Heart left ventricle (tissue), 16 donors: Measurements from ENCODE around the gene DPP10. TPM values are rescaled to one million over a fixed set of nuclear protein-coding genes. Genes with fewer than 3 reads are reported as not detected.

ENCODE experiments used
- ATAC-seq, 4 donors: fragments of 200-7000 bp; cut with Tn5 transposase; one replicate each; pipeline ENCODE4 v1.9.1; 2020 to 2022; ENCODE audit warnings: moderate library complexity in 4 of 4, mild to moderate bottlenecking in 3 of 4, moderate number of reproducible peaks in 1 of 4
- DNase-seq, 5 donors: peaks; one replicate each; pipeline ENCODE4 v3.0.0-alpha.2; 2020
- H3K27ac ChIP-seq, 12 donors: fragments of 200-600 bp; sonication (generic) in 4 of 12; one replicate each; pipeline versions ENCODE4 v1.5.0 to v1.8.0; 2016 to 2022; ENCODE audit warnings: mild to moderate bottlenecking in 2 of 12
- H3K27me3 ChIP-seq, 9 donors: fragments of 200-600 bp; sonication (generic) in 2 of 9; one replicate each; pipeline versions ENCODE4 v1.5.1 to v1.8.0; 2016 to 2022; ENCODE audit warnings: mild to moderate bottlenecking in 3 of 9
- H3K36me3 ChIP-seq, 9 donors: fragments of 200-600 bp; sonication (generic) in 2 of 9; one replicate each; pipeline versions ENCODE4 v1.5.0 to v1.8.0; 2018 to 2022; ENCODE audit warnings: mild to moderate bottlenecking in 2 of 9
- H3K4me1 ChIP-seq, 12 donors: fragments of 200-600 bp; sonication (generic) in 4 of 12; one replicate each; pipeline versions ENCODE4 v1.5.0 to v1.8.0; 2016 to 2022; ENCODE audit warnings: mild to moderate bottlenecking in 3 of 12
- H3K4me3 ChIP-seq, 12 donors: fragments of 200-600 bp; sonication (generic) in 4 of 12; one replicate each; pipeline versions ENCODE4 v1.5.0 to v1.8.0; 2017 to 2022; ENCODE audit warnings: mild to moderate bottlenecking in 9 of 12, moderate library complexity in 4 of 12
- H3K9me3 ChIP-seq, 12 donors: fragments of 200-600 bp; sonication (generic) in 4 of 12; one replicate each; pipeline versions ENCODE4 v1.5.0 to v1.8.0; 2016 to 2022; ENCODE audit warnings: mild to moderate bottlenecking in 1 of 12
- POLR2A ChIP-seq, 2 donors: fragments of 450-650 bp; IDR thresholded peaks; one replicate each; pipeline ENCODE4 v1.6.1; 2017; ENCODE audit warnings: antibody characterized with exemption in 2 of 2, mild to moderate bottlenecking in 2 of 2, moderate library complexity in 2 of 2
- WGBS, 4 donors: extraction: QIAGEN DNeasy Blood & Tissue Kit in 2 of 4; methylation state at CpG; one replicate each; pipeline versions ENCODE4 v1.1.5 to v1.1.7; 2013 to 2018; 5-methylcytosine and 5-hydroxymethylcytosine counted together
- intact Hi-C, 10 donors: fragments of 100-400 bp; cut with DNase I; formaldehyde crosslinking; loops; one replicate each; pipeline versions ENCODE4 v1.11.1 to v1.14.2; 2022
- polyA plus RNA-seq, 2 donors: library from polyadenylated mRNA; stranded (reverse); fragments of 200-250 nt; gene quantifications; one replicate each; pipeline ENCODE4 v1.2.3, GENCODE V29; 2013
- total RNA-seq, 9 donors: library from RNA; depleted of rRNA in 2 of 9; stranded (reverse); fragments of >200 nt in 2 of 9; fragmentation: NEBNext Ultra II Directional in 3 of 9; extraction: Animal tissue kit (Norgen Biotek cat#: 25700) in 3 of 9; gene quantifications; one replicate each; pipeline versions ENCODE4 v1.1.0 to v1.2.4, GENCODE V29; 2016 to 2023
- TF ChIP-seq, protein P1 (sequence below), 12 donors: fragments of 200-600 bp; sonication (generic) in 4 of 12; IDR thresholded peaks; one replicate each; pipeline versions ENCODE4 v1.5.0 to v1.8.0; 2018 to 2022; ENCODE audit warnings: antibody characterized with exemption in 12 of 12, mild to moderate bottlenecking in 5 of 12
- donor health status: ischemic (EF 13 %, LVEDD 7.1; RV severe dilation, severe dysfunction).
- donor health status: healthy with polysubstance abuse.
- donor health status: DM: no; HTN: yes; CAD: no.
- donor health status: DM: no; HTN: no; CAD: no.
- donor health status: ischemic (EF 25% LVEDD 6.9; RV normal size, moderate dysfunction).
- donor health status: ischemic (EF 25% LVEDD 5.7; RV mildly dilated, moderate dysfunction).
- donor health status: healthy.
- donor health status: DM: yes; HTN: yes; CAD: no.
- donor health status: ischemic (EF 35%, LVEDD 5.7; RV mildly dilated, moderate dysfunction).
- donor health status: nonischemic (EF 11% LVEDD 7.7; RV severe dilation, severe dysfunction).
- donor health status: DM: yes; HTN: yes; CAD: no.
- donor health status: PGD.
- donor health status: ischemic (EF 29% LVEDD 5.4; RV normal size, mild dysfunction).
- donor health status: nonischemic (EF 23%, LVEDD 6.1; RV moderate dilation, normal function).

DPP10 gene
- total and polyA plus RNA-seq, 11 donors: 0.88 TPM; not detected in 10

DNA sequence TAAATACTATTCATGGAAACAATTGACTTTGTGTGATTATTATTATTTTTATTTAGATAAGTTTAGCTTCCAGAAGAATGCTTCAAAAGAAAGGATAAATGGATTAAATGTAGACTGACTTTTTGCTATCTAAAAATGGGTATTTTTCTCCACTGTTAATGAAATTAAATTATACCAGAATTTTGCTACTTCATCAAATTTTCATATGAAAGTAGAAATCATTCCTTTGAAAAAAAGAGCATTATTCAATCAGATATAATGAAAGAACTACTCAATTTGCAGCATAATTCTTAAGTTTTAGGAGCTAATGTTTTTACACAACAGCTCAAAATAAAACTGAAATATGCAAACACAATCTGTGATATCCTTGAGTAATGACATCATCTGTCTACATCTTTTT, 1424.6 kb downstream of the DPP10 start:
- TF ChIP-seq POLR2A (IDR thresholded peaks at IDR 0.05): no peak
- TF ChIP-seq, protein P1, sequence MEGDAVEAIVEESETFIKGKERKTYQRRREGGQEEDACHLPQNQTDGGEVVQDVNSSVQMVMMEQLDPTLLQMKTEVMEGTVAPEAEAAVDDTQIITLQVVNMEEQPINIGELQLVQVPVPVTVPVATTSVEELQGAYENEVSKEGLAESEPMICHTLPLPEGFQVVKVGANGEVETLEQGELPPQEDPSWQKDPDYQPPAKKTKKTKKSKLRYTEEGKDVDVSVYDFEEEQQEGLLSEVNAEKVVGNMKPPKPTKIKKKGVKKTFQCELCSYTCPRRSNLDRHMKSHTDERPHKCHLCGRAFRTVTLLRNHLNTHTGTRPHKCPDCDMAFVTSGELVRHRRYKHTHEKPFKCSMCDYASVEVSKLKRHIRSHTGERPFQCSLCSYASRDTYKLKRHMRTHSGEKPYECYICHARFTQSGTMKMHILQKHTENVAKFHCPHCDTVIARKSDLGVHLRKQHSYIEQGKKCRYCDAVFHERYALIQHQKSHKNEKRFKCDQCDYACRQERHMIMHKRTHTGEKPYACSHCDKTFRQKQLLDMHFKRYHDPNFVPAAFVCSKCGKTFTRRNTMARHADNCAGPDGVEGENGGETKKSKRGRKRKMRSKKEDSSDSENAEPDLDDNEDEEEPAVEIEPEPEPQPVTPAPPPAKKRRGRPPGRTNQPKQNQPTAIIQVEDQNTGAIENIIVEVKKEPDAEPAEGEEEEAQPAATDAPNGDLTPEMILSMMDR (IDR thresholded peaks at IDR 0.05): no peak
- Histone ChIP-seq H3K4me3 (no peak overlapping the region), H3K36me3 (no peaks in the 10 kb centered on the region), H3K27me3 (no peaks in the 10 kb centered on the region), H3K27ac (no peak overlapping the region), H3K4me1 (no peaks in the 10 kb centered on the region), H3K9me3 (peaks cover 0 to 6% (median 0%) of the 10 kb centered on the region in 12 donors)
- intact Hi-C loops: no loop called here
- DNase-seq (no peak), ATAC-seq (no peak)

DNA sequence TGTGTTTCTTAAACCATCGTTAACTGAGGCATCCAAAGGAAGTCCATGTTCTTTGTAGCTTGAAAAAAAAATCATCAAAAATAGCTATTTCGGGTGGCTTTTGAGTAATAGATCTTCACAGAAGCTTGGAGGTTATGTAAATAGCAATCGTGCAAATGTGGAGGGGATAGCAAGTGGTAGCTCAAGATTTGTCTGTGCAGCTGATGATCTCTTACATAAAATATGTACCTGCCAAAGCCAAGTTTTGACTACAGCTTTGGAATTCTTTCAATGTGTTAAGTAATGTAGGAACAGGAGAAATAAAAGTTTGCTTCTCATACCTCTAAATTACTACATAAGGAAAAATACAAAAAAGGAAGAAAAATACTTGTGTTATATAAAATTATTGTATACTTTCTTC, 1432.0 kb downstream of the DPP10 start:
- Histone ChIP-seq H3K36me3 (no peaks in the 10 kb centered on the region), H3K9me3 (peaks cover 0 to 6% (median 0%) of the 10 kb centered on the region in 12 donors), H3K27ac (no peak overlapping the region), H3K4me1 (no peaks in the 10 kb centered on the region), H3K27me3 (no peaks in the 10 kb centered on the region), H3K4me3 (no peak overlapping the region)
- 60 to 71% (median 68%) methylated on average over 3 of the region's 3 CpGs for WGBS, 4 donors
- no peak for ATAC-seq
- intact Hi-C loops: no loop called here
- DNase-seq: no peak
- TF ChIP-seq POLR2A (IDR thresholded peaks at IDR 0.05): no peak
- TF ChIP-seq, protein P1 (IDR thresholded peaks at IDR 0.05): no peak

DNA sequence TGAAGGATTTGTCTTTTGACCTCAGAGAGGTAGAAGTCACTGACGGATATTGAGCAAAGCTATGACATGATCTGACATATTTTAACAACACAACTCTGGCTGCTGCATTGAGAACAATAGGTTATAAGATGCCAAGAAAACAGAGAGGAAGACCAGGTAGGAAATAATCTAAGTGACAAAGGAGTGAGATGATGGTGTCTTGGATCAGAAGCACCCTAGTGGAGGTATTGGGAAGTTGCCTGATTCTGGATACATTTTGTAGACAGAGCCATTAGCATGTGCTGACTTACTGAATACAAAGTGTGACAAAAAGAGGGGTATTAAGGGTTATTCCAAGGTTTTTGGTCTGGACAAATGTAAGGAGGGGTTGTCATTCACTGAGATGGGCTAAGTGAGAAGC, 1438.1 kb downstream of the DPP10 start:
- DNase-seq (no peak), ATAC-seq (no peak)
- Histone ChIP-seq H3K27ac (no peak overlapping the region), H3K4me3 (no peak overlapping the region), H3K36me3 (no peaks in the 10 kb centered on the region), H3K4me1 (no peaks in the 10 kb centered on the region), H3K27me3 (no peaks in the 10 kb centered on the region), H3K9me3 (no peaks in the 10 kb centered on the region)
- TF ChIP-seq POLR2A (IDR thresholded peaks at IDR 0.05): no peak
- TF ChIP-seq, protein P1 (IDR thresholded peaks at IDR 0.05): no peak
- intact Hi-C loops: no loop called here
- WGBS, 4 donors: 87 to 95% (median 90%) methylated on average over 1 of the region's 1 CpG

DNA sequence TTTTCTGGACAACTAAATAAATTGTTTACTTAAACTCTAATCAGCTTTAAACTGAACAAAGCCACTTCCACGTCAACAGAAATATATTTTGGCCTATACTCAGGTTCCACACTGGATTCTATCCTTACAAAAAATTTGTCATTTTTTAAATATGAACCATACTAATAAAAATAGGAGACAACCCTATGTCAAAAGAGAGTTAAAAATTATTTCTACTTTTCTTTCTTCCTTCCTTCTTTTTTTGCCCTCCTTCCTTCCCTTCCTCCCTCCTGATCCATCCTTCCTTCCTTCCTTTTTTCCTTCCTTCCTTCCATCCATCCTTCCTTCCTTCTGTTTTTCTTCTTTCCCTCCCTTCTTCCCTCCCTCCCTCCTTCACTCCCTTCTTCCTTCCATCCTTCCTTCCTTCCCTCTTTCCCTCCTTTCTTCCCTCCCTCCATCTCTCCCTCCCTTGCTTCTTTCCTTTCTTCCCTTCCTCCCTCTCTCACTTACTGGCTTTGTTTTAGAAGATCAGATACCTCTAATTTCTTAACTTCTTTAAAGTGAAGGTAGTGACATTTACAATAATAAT, 1444.9 kb downstream of the DPP10 start:
- intact Hi-C loops: no loop called here
- no peak overlapping the region for H3K27ac ChIP-seq
- ATAC-seq: no peak
- no peak overlapping the region for H3K4me3 ChIP-seq
- H3K27me3 ChIP-seq: no peaks in the 10 kb centered on the region
- no peaks in the 10 kb centered on the region for H3K36me3 ChIP-seq
- TF ChIP-seq POLR2A (IDR thresholded peaks at IDR 0.05): no peak
- TF ChIP-seq, protein P1 (IDR thresholded peaks at IDR 0.05): no peak
- no peaks in the 10 kb centered on the region for H3K4me1 ChIP-seq
- H3K9me3 ChIP-seq: peaks cover 0 to 31% (median 7%) of the 10 kb centered on the region in 12 donors
- WGBS, 4 donors: 47 to 76% (median 61%) methylated on average over 1 of the region's 1 CpG
- no peak for DNase-seq
